ENCODE results near the gene STX10.

DNA sequence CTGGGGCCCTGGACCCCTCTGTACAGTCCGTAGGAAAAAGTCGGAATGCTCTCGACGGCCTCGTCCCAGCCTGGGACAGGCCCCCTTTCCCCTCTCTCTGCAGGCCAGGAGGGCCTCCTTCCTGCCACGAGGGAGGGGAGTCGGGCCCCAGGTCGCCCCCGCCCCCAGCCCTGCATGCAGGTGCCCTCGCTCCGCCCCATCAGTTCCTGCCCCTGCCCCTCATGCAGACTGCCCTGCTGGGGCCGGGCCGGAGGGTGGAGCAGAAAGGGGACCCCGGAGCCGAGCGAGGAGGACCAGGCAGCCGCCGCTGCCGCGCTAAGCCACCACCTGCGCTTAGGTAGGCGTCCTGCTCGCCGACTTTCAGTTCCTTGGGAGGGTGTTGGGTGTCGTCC, 54.8 kb downstream of the STX10 start:
- TF ChIP-seq, protein P1, sequence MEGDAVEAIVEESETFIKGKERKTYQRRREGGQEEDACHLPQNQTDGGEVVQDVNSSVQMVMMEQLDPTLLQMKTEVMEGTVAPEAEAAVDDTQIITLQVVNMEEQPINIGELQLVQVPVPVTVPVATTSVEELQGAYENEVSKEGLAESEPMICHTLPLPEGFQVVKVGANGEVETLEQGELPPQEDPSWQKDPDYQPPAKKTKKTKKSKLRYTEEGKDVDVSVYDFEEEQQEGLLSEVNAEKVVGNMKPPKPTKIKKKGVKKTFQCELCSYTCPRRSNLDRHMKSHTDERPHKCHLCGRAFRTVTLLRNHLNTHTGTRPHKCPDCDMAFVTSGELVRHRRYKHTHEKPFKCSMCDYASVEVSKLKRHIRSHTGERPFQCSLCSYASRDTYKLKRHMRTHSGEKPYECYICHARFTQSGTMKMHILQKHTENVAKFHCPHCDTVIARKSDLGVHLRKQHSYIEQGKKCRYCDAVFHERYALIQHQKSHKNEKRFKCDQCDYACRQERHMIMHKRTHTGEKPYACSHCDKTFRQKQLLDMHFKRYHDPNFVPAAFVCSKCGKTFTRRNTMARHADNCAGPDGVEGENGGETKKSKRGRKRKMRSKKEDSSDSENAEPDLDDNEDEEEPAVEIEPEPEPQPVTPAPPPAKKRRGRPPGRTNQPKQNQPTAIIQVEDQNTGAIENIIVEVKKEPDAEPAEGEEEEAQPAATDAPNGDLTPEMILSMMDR (IDR thresholded peaks at IDR 0.05) = no peak
- no peak for TF ChIP-seq POLR2A (IDR thresholded peaks at IDR 0.05)

Data from tibial nerve (tissue), 3 donors.